SH-SY5Y (cell line): Measurements from ENCODE around the gene ASB7.

Source experiments
- GATA2 ChIP-seq: IDR thresholded peaks from 2 replicates; pipeline ENCODE4 v1.6.1; 2011; ENCODE audit warnings: mild to moderate bottlenecking, low read depth, low read length
- GATA3 ChIP-seq: IDR thresholded peaks from 2 replicates; pipeline ENCODE4 v1.6.1; 2011; ENCODE audit warnings: low read depth, mild to moderate bottlenecking, low read length, moderate library complexity

The ASB7 gene

GRCh38 chr15:100580414-100580813 is 22.0 kb upstream of the ASB7 start:
- TF ChIP-seq GATA2 (no peak), GATA3 (no peak)

- no peak for TF ChIP-seq GATA2
- TF ChIP-seq GATA3: no peak
These were observed 13.6 kb upstream of the ASB7 start for GRCh38 chr15:100588638-100589242.

- no peak for TF ChIP-seq GATA2
- TF ChIP-seq GATA3: no peak
These were observed 10.6 kb upstream of the ASB7 start for GRCh38 chr15:100591835-100592234.

- TF ChIP-seq GATA2 (no peak), GATA3 (no peak)
These were observed 9.5 kb upstream of the ASB7 start for GRCh38 chr15:100592898-100593297.

GRCh38 chr15:100593431-100593830 is 9.0 kb upstream of the ASB7 start:
- TF ChIP-seq GATA3 (no peak), GATA2 (no peak)

- TF ChIP-seq GATA3: no peak
- TF ChIP-seq GATA2: no peak
These were observed 6.4 kb upstream of the ASB7 start for GRCh38 chr15:100595964-100596363.

GRCh38 chr15:100596792-100597191 is 5.6 kb upstream of the ASB7 start:
- no peak for TF ChIP-seq GATA3
- no peak for TF ChIP-seq GATA2

GRCh38 chr15:100597862-100598261 is 4.5 kb upstream of the ASB7 start:
- no peak for TF ChIP-seq GATA2
- TF ChIP-seq GATA3: no peak

- no peak for TF ChIP-seq GATA3
- TF ChIP-seq GATA2: no peak
These were observed 3.7 kb upstream of the ASB7 start for GRCh38 chr15:100598655-100599054.

- TF ChIP-seq GATA2 (no peak), GATA3 (no peak)
These were observed 1.2 kb upstream of the ASB7 start for GRCh38 chr15:100601163-100601562.

- TF ChIP-seq GATA3 (no peak), GATA2 (no peak)
These were observed 749 bp upstream of the ASB7 start for GRCh38 chr15:100601617-100602063.

- no peak for TF ChIP-seq GATA2
- no peak for TF ChIP-seq GATA3
These were observed 519 bp downstream of the ASB7 start for GRCh38 chr15:100602823-100603393.

- TF ChIP-seq GATA2 (no peak), GATA3 (no peak)
These were observed 10.2 kb downstream of the ASB7 start for GRCh38 chr15:100612539-100612938.

- no peak for TF ChIP-seq GATA3
- no peak for TF ChIP-seq GATA2
These were observed 10.8 kb downstream of the ASB7 start for GRCh38 chr15:100613208-100613607.

GRCh38 chr15:100614336-100614735 is 11.9 kb downstream of the ASB7 start:
- no peak for TF ChIP-seq GATA2
- no peak for TF ChIP-seq GATA3
